CD14-positive monocyte (primary cell): Measurements from ENCODE around the gene HAGHL. TPM values are rescaled to one million over a fixed set of nuclear protein-coding genes. Genes with fewer than 3 reads are reported as not detected.

ENCODE experiments used
- DNase-seq, 3 donors: peaks; one replicate each; pipeline ENCODE4 v3.0.0-alpha.2; 2011 to 2022
- H2AFZ ChIP-seq: 2 replicates; pipeline ENCODE4 v1.6.0; 2012; ENCODE audit warnings: mild to moderate bottlenecking, low read depth, low read length, inconsistent platforms; ENCODE audit not compliant: insufficient read depth, poor library complexity, severe bottlenecking
- H3K27ac ChIP-seq, 2 donors: 1 replicate in 1 of 2; 2 replicates in 1 of 2; pipeline ENCODE4 v1.5.1; 2012 to 2013; ENCODE audit warnings: low read length in 2 of 2, control low read depth in 1 of 2, inconsistent platforms in 1 of 2, low read depth in 1 of 2, mild to moderate bottlenecking in 1 of 2
- H3K27me3 ChIP-seq, 2 donors: one replicate each; pipeline versions ENCODE4 v1.6.0 to v1.6.1; 2011 to 2013; ENCODE audit warnings: low read length in 2 of 2; ENCODE audit not compliant: control insufficient read depth in 2 of 2, insufficient read depth in 2 of 2
- H3K36me3 ChIP-seq, 2 donors: replicated peaks in 1 of 2; 1 replicate in 1 of 2; 2 replicates in 1 of 2; pipeline versions ENCODE4 v1.5.1 to v1.6.1; 2012 to 2013; ENCODE audit warnings: low read length in 2 of 2, control low read depth in 1 of 2, inconsistent platforms in 1 of 2, mild to moderate bottlenecking in 1 of 2; ENCODE audit not compliant: insufficient read depth in 2 of 2, control insufficient read depth in 1 of 2
- H3K4me1 ChIP-seq, 2 donors: 1 replicate in 1 of 2; 2 replicates in 1 of 2; pipeline versions ENCODE4 v1.5.1 to v1.6.1; 2012 to 2013; ENCODE audit warnings: low read length in 2 of 2, control low read depth in 1 of 2, inconsistent platforms in 1 of 2, mild to moderate bottlenecking in 1 of 2, moderate library complexity in 1 of 2; ENCODE audit not compliant: insufficient read depth in 2 of 2, control insufficient read depth in 1 of 2
- H3K4me2 ChIP-seq: replicated peaks from 2 replicates; pipeline ENCODE3; 2012; ENCODE audit warnings: low read length, moderate library complexity, mild to moderate bottlenecking; ENCODE audit not compliant: poor library complexity, severe bottlenecking; ENCODE audit errors: extremely low read depth
- H3K4me3 ChIP-seq, 3 experiments: fragments of 200-600 bp in 1 of 3; sonication (generic) in 1 of 3; replicated peaks in 1 of 3; 1 replicate in 2 of 3; 2 replicates in 1 of 3; pipeline ENCODE4 v1.5.1; 2011 to 2013; ENCODE audit warnings: low read length in 3 of 3, mild to moderate bottlenecking in 3 of 3, control low read depth in 2 of 3, low read depth in 2 of 3, inconsistent platforms in 1 of 3, moderate library complexity in 1 of 3
- H3K79me2 ChIP-seq: 2 replicates; pipeline ENCODE4 v1.6.0; 2012; ENCODE audit warnings: mild to moderate bottlenecking, control low read depth, inconsistent platforms, low read length, moderate library complexity; ENCODE audit not compliant: insufficient read depth
- H3K9ac ChIP-seq: 2 replicates; pipeline ENCODE4 v1.6.0; 2017; ENCODE audit warnings: low read length, mild to moderate bottlenecking; ENCODE audit not compliant: insufficient read depth, poor library complexity, severe bottlenecking
- H3K9me3 ChIP-seq, 2 donors: replicated peaks in 1 of 2; 1 replicate in 1 of 2; 2 replicates in 1 of 2; pipeline versions ENCODE4 v1.5.1 to v1.6.1; 2012 to 2013; ENCODE audit warnings: low read length in 2 of 2, control low read depth in 1 of 2; ENCODE audit not compliant: control insufficient read depth in 1 of 2, insufficient read depth in 1 of 2
- H4K20me1 ChIP-seq: 2 replicates; pipeline ENCODE4 v1.6.0; 2012; ENCODE audit warnings: mild to moderate bottlenecking, low read length, control low read depth, moderate library complexity; ENCODE audit not compliant: insufficient read depth
- H3K27ac Mint-ChIP-seq, 7 donors: one replicate each; pipeline ENCODE4 v1.8.0; 2020; ENCODE audit warnings: mild to moderate bottlenecking in 7 of 7, mixed read lengths in 7 of 7, moderate library complexity in 6 of 7, inconsistent platforms in 2 of 7
- H3K27me3 Mint-ChIP-seq, 3 donors: one replicate each; pipeline ENCODE4 v1.8.0; 2021 to 2022; ENCODE audit warnings: low read depth in 3 of 3, mild to moderate bottlenecking in 3 of 3, mixed read lengths in 3 of 3, moderate library complexity in 3 of 3, inconsistent platforms in 1 of 3
- H3K36me3 Mint-ChIP-seq, 2 donors: one replicate each; pipeline ENCODE4 v1.8.0; 2020; ENCODE audit warnings: mixed read lengths in 2 of 2, inconsistent platforms in 1 of 2, mild to moderate bottlenecking in 1 of 2
- H3K4me1 Mint-ChIP-seq: one replicate; pipeline ENCODE4 v1.8.0; 2020; ENCODE audit warnings: mild to moderate bottlenecking, mixed read lengths
- H3K4me3 Mint-ChIP-seq, 2 donors: one replicate each; pipeline ENCODE4 v1.8.0; 2020; ENCODE audit warnings: mild to moderate bottlenecking in 2 of 2, mixed read lengths in 2 of 2, moderate library complexity in 1 of 2
- H3K9me3 Mint-ChIP-seq, 7 donors: one replicate each; pipeline ENCODE4 v1.8.0; 2020 to 2022; ENCODE audit warnings: mixed read lengths in 7 of 7, mild to moderate bottlenecking in 6 of 7, moderate library complexity in 6 of 7, inconsistent platforms in 2 of 7
- CTCF ChIP-seq: fragments of 200-600 bp; IDR thresholded peaks from one replicate; pipeline ENCODE4 v1.8.0; 2022; ENCODE audit warnings: antibody characterized with exemption, mild to moderate bottlenecking
- WGBS: methylation state at CpG from one replicate; pipeline ENCODE4 v1.1.5; 2013; ENCODE audit warnings: missing lambda C conversion rate; ENCODE audit not compliant: insufficient coverage; 5-methylcytosine and 5-hydroxymethylcytosine counted together
- intact Hi-C, 2 donors: fragments of 100-400 bp; cut with micrococcal nuclease; formaldehyde crosslinking; loops; one replicate each; pipeline versions ENCODE4 v1.15.0 to v1.15.1; 2023
- polyA plus RNA-seq, 3 donors: library from polyadenylated mRNA; depleted of rRNA in 1 of 3; unstranded in 2 of 3; stranded (reverse) in 1 of 3; fragments of 300-500 nt in 2 of 3; fragments of >200 nt in 1 of 3; fragmentation: Illumina TruSeq in 2 of 3; gene quantifications; 1 replicate in 2 of 3; 2 replicates in 1 of 3; pipeline ENCODE4 v1.2.3, GENCODE V29; 2012 to 2021

The HAGHL gene
- polyA plus RNA-seq, 3 donors: 0.60 to 8.9 (median 1.5) TPM

DNA sequence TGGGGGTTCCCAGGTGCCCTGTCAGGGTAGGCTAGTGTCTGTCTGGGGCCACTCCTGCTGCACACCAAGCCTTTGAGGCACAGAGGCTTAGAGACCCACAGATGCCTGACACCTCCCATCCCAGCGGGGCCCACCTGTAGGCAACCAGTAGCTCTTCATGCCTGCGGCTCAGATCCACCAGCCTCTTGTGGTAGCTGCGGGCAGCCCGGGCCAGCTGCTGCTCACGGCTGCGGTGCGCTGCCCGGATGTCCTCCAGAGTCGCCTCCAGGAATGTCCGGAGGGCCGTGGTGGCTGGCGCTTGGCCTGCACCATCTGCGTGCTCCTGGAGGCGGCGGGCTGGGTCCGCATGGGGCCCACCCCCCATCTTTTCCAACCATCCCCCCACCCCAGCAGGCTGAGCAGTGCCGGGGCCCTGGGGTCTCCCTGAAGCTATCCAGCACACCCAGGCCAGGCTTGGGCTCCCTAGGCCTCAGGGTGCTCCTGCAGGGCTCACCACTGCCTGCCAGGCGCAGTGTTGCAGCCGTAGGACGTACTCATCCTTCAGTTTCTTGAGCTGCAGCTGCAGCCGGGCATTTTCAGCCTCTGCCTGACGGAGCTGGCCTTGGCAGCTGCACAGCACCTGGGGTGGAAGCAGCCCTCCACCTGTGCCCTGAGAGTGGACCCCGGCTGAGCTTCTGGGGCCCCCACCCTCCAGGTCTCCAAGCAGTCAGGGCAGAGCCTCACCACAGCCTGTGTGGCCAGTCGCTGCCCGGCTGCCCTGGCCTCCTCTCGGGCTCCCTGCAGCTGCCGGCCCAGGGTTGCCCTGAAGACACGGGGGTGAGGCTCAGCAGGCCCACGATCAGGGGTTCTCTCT, 2.5 kb upstream of the HAGHL start:
- no peak overlapping the region for H3K9ac ChIP-seq
- H3K4me3 ChIP-seq: no peak overlapping the region
- peaks cover 20% of the 10 kb centered on the region for H4K20me1 ChIP-seq
- peaks cover 3 to 44% of the 10 kb centered on the region in 2 donors for H3K27me3 ChIP-seq
- peaks cover 35 to 52% of the 10 kb centered on the region in 2 donors for H3K4me1 ChIP-seq
- Mint-ChIP-seq H3K4me3 (no peak overlapping the region), H3K9me3 (no peaks in the 10 kb centered on the region), H3K27ac (no peak overlapping the region), H3K4me1 (peaks cover 18% of the 10 kb centered on the region), H3K36me3 (peaks cover 4 to 5% of the 10 kb centered on the region in 2 donors), H3K27me3 (peaks cover 20 to 52% (median 29%) of the 10 kb centered on the region in 3 donors)
- no peaks in the 10 kb centered on the region for H3K36me3 ChIP-seq
- TF ChIP-seq CTCF: no peak
- no peaks in the 10 kb centered on the region for H3K79me2 ChIP-seq
- 86% methylated on average over 29 of the region's 29 CpGs for WGBS
- no peak overlapping the region for H3K4me2 ChIP-seq
- no peak overlapping the region for H3K27ac ChIP-seq
- no peaks in the 10 kb centered on the region for H3K9me3 ChIP-seq
- DNase-seq: no peak
- no peak overlapping the region for H2AFZ ChIP-seq
- intact Hi-C loops: no loop called here

DNA sequence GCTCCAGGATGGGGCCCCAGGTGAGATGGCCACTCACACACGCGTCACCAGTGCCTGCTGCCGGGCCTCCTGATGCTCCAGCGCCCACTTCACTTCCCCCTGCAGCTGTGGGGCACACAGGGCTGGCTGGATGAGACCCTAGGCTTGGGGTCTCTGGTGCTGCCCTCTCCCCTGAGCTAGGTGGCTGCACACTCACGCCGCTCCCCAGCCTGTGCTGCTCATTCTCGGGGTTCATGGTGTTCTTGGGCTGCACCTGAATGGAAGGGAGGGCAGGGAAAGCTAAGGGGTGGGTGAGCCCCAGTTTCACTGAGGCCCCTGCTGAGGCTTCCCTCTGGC, 1.9 kb upstream of the HAGHL start:
- 68% methylated on average over 7 of the region's 7 CpGs for WGBS
- intact Hi-C loops: no loop called here
- Mint-ChIP-seq H3K9me3 (no peaks in the 10 kb centered on the region), H3K27me3 (peaks cover 15 to 51% (median 24%) of the 10 kb centered on the region in 3 donors), H3K27ac (no peak overlapping the region), H3K4me1 (peaks cover 14% of the 10 kb centered on the region), H3K36me3 (peaks cover 4 to 5% of the 10 kb centered on the region in 2 donors), H3K4me3 (no peak overlapping the region)
- Histone ChIP-seq H3K36me3 (peaks cover 0 to 1% of the 10 kb centered on the region in 2 donors), H3K9ac (no peak overlapping the region), H3K27ac (no peak overlapping the region), H4K20me1 (peaks cover 20% of the 10 kb centered on the region), H3K9me3 (no peaks in the 10 kb centered on the region), H2AFZ (no peak overlapping the region), H3K79me2 (no peaks in the 10 kb centered on the region), H3K27me3 (peaks cover 3 to 38% of the 10 kb centered on the region in 2 donors), H3K4me2 (no peak overlapping the region), H3K4me1 (peaks cover 31 to 49% of the 10 kb centered on the region in 2 donors), H3K4me3 (no peak overlapping the region)
- no peak for DNase-seq
- no peak for TF ChIP-seq CTCF
